Fibroblast of mammary gland (primary cell): ENCODE data around the gene SUCLG2.
"Not testable (repeated sequence)": the region's sequence is repeated elsewhere in the genome, so short reads cannot be mapped to it uniquely, and the experiment has no call there.

Experiments used
- DNase-seq: peaks from one replicate; pipeline ENCODE4 v3.0.0-alpha.2; 2010; ENCODE audit warnings: low read depth
- H3K4me3 ChIP-seq: 2 replicates; pipeline ENCODE4 v1.5.1; 2011; ENCODE audit warnings: low read depth, mild to moderate bottlenecking, low read length, moderate library complexity; ENCODE audit not compliant: control insufficient read depth
- CTCF ChIP-seq: conservative IDR thresholded peaks from 2 replicates; pipeline ENCODE4 v1.5.1; 2011; ENCODE audit warnings: low read depth, low read length, inconsistent platforms; ENCODE audit not compliant: control insufficient read depth, insufficient read depth

SUCLG2 gene

GRCh38 chr3:67559029-67559605, 95.3 kb downstream of the SUCLG2 start:
- no peak overlapping the region for H3K4me3 ChIP-seq
- no peak for TF ChIP-seq CTCF
- no peak for DNase-seq

GRCh38 chr3:67558426-67558825, 96.0 kb downstream of the SUCLG2 start:
- no peak for TF ChIP-seq CTCF
- no peak overlapping the region for H3K4me3 ChIP-seq
- DNase-seq = peak; percentile 63

- no peak overlapping the region for H3K4me3 ChIP-seq
- DNase-seq = no peak
- no peak for TF ChIP-seq CTCF
These were observed 96.5 kb downstream of the SUCLG2 start for GRCh38 chr3:67557848-67558355.

GRCh38 chr3:67551361-67552016, 102.9 kb downstream of the SUCLG2 start:
- DNase-seq = no peak
- TF ChIP-seq CTCF = no peak
- no peak overlapping the region for H3K4me3 ChIP-seq

- no peak overlapping the region for H3K4me3 ChIP-seq
- no peak for DNase-seq
- no peak for TF ChIP-seq CTCF
These were observed 103.9 kb downstream of the SUCLG2 start for GRCh38 chr3:67550541-67550940.

- DNase-seq, H3K4me3 ChIP-seq: not testable (repeated sequence)
These were observed 111.7 kb downstream of the SUCLG2 start for GRCh38 chr3:67542502-67543250.
